ENCODE data around the gene RNF227. TPM values are rescaled to one million over a fixed set of nuclear protein-coding genes. Genes with fewer than 3 reads are reported as not detected.

Gene RNF227
- total and polyA plus RNA-seq, 2 experiments from 2014 or later = 0.42 to 1.4 TPM

DNA sequence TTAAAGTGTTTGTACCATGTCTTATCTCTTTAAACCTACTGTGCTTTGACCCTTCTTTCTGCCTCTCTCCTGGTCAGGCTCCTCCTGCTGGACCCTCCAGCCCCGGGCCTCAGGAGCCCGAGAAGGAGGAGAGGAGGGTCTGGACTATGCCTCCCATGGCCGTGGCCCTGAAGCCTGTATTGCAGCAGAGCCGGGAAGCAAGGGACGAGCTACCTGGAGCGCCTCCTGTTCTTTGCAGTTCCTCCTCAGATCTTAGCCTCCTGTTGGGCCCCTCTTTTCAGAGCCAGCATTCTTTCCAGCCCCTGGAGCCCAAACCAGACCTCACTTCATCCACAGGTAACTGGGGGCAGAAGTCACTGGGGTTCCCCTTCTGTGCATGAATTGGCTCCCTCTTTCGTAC, 29.6 kb upstream of the RNF227 start:
- Mint-ChIP-seq H3K9me3 (no peaks in the 10 kb centered on the region), H3K36me3 (ENCODE audit: low read depth) (peaks cover 70% of the 10 kb centered on the region), H3K27ac (no peak overlapping the region), H3K4me3 (no peak overlapping the region), H3K4me1 (no peaks in the 10 kb centered on the region), H3K27me3 (ENCODE audit: insufficient read depth, low read depth, poor library complexity) (peaks cover 5% of the 10 kb centered on the region)
- Histone ChIP-seq H3K4me3 (no peak overlapping the region), H3K4me2 (no peak overlapping the region), H3F3A (replicated peaks; ENCODE audit: low read depth) (no peaks in the 10 kb centered on the region), H3K79me2 (replicated peaks; ENCODE audit: insufficient read depth) (no peaks in the 10 kb centered on the region), H3K9me2 (ENCODE audit: insufficient read depth) (no peaks in the 10 kb centered on the region), H4K20me1 (replicated peaks; ENCODE audit: insufficient read depth) (no peaks in the 10 kb centered on the region; the same call in 1 of the 2 replicates), H3K4me1 (ENCODE audit: insufficient read depth) (no peaks in the 10 kb centered on the region), H3K36me3 (ENCODE audit: insufficient read depth) (peaks cover 3% of the 10 kb centered on the region), H3K27me3 (ENCODE audit: insufficient read depth) (no peaks in the 10 kb centered on the region), H2AFZ (no peak overlapping the region), H3K27ac (ENCODE audit: low read depth) (no peak overlapping the region)
- TF ChIP-seq, protein P1, sequence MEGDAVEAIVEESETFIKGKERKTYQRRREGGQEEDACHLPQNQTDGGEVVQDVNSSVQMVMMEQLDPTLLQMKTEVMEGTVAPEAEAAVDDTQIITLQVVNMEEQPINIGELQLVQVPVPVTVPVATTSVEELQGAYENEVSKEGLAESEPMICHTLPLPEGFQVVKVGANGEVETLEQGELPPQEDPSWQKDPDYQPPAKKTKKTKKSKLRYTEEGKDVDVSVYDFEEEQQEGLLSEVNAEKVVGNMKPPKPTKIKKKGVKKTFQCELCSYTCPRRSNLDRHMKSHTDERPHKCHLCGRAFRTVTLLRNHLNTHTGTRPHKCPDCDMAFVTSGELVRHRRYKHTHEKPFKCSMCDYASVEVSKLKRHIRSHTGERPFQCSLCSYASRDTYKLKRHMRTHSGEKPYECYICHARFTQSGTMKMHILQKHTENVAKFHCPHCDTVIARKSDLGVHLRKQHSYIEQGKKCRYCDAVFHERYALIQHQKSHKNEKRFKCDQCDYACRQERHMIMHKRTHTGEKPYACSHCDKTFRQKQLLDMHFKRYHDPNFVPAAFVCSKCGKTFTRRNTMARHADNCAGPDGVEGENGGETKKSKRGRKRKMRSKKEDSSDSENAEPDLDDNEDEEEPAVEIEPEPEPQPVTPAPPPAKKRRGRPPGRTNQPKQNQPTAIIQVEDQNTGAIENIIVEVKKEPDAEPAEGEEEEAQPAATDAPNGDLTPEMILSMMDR (conservative IDR thresholded peaks at IDR 0.05; ENCODE audit: low read depth in 2 of 2) = no peak
- TF ChIP-seq EZH2phosphoT487 (IDR thresholded peaks at IDR 0.05; ENCODE audit: unreplicated experiment) = no peak
- TF ChIP-seq POLR2AphosphoS5 (IDR thresholded peaks at IDR 0.05; ENCODE audit: low read depth) = no peak
- no peak for TF ChIP-seq ETS1 (IDR thresholded peaks at IDR 0.05)
- no peak for TF ChIP-seq ZNF114 (CRISPR knock-in tag; IDR thresholded peaks at IDR 0.05)
- no peak for TF ChIP-seq ZNF331 (CRISPR knock-in tag; IDR thresholded peaks at IDR 0.05; ENCODE audit: low read depth)
- TF ChIP-seq STAT1 (IDR thresholded peaks at IDR 0.05; ENCODE audit: unreplicated experiment) = no peak
- no peak for TF ChIP-seq ZNF462 (CRISPR knock-in tag; IDR thresholded peaks at IDR 0.05)
- TF ChIP-seq, protein P2, sequence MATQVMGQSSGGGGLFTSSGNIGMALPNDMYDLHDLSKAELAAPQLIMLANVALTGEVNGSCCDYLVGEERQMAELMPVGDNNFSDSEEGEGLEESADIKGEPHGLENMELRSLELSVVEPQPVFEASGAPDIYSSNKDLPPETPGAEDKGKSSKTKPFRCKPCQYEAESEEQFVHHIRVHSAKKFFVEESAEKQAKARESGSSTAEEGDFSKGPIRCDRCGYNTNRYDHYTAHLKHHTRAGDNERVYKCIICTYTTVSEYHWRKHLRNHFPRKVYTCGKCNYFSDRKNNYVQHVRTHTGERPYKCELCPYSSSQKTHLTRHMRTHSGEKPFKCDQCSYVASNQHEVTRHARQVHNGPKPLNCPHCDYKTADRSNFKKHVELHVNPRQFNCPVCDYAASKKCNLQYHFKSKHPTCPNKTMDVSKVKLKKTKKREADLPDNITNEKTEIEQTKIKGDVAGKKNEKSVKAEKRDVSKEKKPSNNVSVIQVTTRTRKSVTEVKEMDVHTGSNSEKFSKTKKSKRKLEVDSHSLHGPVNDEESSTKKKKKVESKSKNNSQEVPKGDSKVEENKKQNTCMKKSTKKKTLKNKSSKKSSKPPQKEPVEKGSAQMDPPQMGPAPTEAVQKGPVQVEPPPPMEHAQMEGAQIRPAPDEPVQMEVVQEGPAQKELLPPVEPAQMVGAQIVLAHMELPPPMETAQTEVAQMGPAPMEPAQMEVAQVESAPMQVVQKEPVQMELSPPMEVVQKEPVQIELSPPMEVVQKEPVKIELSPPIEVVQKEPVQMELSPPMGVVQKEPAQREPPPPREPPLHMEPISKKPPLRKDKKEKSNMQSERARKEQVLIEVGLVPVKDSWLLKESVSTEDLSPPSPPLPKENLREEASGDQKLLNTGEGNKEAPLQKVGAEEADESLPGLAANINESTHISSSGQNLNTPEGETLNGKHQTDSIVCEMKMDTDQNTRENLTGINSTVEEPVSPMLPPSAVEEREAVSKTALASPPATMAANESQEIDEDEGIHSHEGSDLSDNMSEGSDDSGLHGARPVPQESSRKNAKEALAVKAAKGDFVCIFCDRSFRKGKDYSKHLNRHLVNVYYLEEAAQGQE (IDR thresholded peaks at IDR 0.05; ENCODE audit: unreplicated experiment) = no peak
- TF ChIP-seq JUNB (IDR thresholded peaks at IDR 0.05; ENCODE audit: unreplicated experiment) = no peak
- TF ChIP-seq CREB1 (CRISPR knock-in tag; IDR thresholded peaks at IDR 0.05; ENCODE audit: low read depth) = no peak
- no peak for TF ChIP-seq NANOG (IDR thresholded peaks at IDR 0.05; ENCODE audit: borderline replicate concordance)
- no peak for TF ChIP-seq EZH2 (IDR thresholded peaks at IDR 0.05; ENCODE audit: low read depth, unreplicated experiment)
- DNase-seq (ENCODE audit: low spot score) = no peak
- ATAC-seq = no peak

Measured in GM23338 (cell line).